Muscle layer of colon (tissue), 2 donors: ENCODE measurements around the gene CLMN.

Source experiments
- H3K27ac ChIP-seq: one replicate; pipeline ENCODE4 v1.7.0; 2013; ENCODE audit warnings: low read depth, mild to moderate bottlenecking, low read length, moderate library complexity
- H3K27me3 ChIP-seq, 2 donors: one replicate each; pipeline ENCODE4 v1.7.0; 2013; ENCODE audit warnings: low read length in 2 of 2, mild to moderate bottlenecking in 2 of 2; ENCODE audit not compliant: insufficient read depth in 2 of 2, control insufficient read depth in 1 of 2
- H3K36me3 ChIP-seq: one replicate; pipeline ENCODE4 v1.7.0; 2013; ENCODE audit warnings: mild to moderate bottlenecking, low read length; ENCODE audit not compliant: insufficient read depth
- H3K4me1 ChIP-seq: one replicate; pipeline ENCODE4 v1.7.0; 2013; ENCODE audit warnings: mild to moderate bottlenecking, low read length; ENCODE audit not compliant: insufficient read depth
- H3K4me3 ChIP-seq, 2 donors: one replicate each; pipeline ENCODE4 v1.7.0; 2013; ENCODE audit warnings: low read length in 2 of 2, low read depth in 1 of 2, mild to moderate bottlenecking in 1 of 2, moderate library complexity in 1 of 2
- H3K9ac ChIP-seq: one replicate; pipeline ENCODE4 v1.7.0; 2013; ENCODE audit warnings: low read length
- H3K9me3 ChIP-seq: one replicate; pipeline ENCODE4 v1.7.0; 2013; ENCODE audit warnings: mild to moderate bottlenecking, low read length
- donor health status: abdominal sarcoma.
- donor health status: Adenocarcinoma of cecum.

The CLMN gene

GRCh38 chr14:95198320-95198719, 121.4 kb downstream of the CLMN start:
- no peak overlapping the region for H3K4me3 ChIP-seq
- no peaks in the 10 kb centered on the region for H3K36me3 ChIP-seq
- no peaks in the 10 kb centered on the region for H3K9me3 ChIP-seq
- no peaks in the 10 kb centered on the region for H3K27me3 ChIP-seq
- no peak overlapping the region for H3K27ac ChIP-seq
- no peaks in the 10 kb centered on the region for H3K4me1 ChIP-seq
- H3K9ac ChIP-seq = no peak overlapping the region

- Histone ChIP-seq H3K9me3 (no peaks in the 10 kb centered on the region), H3K4me1 (no peaks in the 10 kb centered on the region), H3K4me3 (no peak overlapping the region), H3K36me3 (no peaks in the 10 kb centered on the region), H3K27me3 (no peaks in the 10 kb centered on the region), H3K27ac (no peak overlapping the region), H3K9ac (no peak overlapping the region)
Measured at GRCh38 chr14:95197551-95197950, 122.2 kb downstream of the CLMN start.

- Histone ChIP-seq H3K27ac (no peak overlapping the region), H3K4me3 (no peak overlapping the region), H3K9me3 (no peaks in the 10 kb centered on the region), H3K9ac (no peak overlapping the region), H3K4me1 (no peaks in the 10 kb centered on the region), H3K27me3 (no peaks in the 10 kb centered on the region), H3K36me3 (no peaks in the 10 kb centered on the region)
Measured at GRCh38 chr14:95196826-95197545, 122.7 kb downstream of the CLMN start.

GRCh38 chr14:95196268-95196667, 123.4 kb downstream of the CLMN start:
- Histone ChIP-seq H3K27ac (no peak overlapping the region), H3K4me3 (no peak overlapping the region), H3K36me3 (no peaks in the 10 kb centered on the region), H3K27me3 (no peaks in the 10 kb centered on the region), H3K9ac (no peak overlapping the region), H3K9me3 (no peaks in the 10 kb centered on the region), H3K4me1 (no peaks in the 10 kb centered on the region)

- Histone ChIP-seq H3K9me3 (no peaks in the 10 kb centered on the region), H3K9ac (no peak overlapping the region), H3K36me3 (no peaks in the 10 kb centered on the region), H3K4me1 (peaks cover 2% of the 10 kb centered on the region), H3K27me3 (no peaks in the 10 kb centered on the region), H3K4me3 (no peak overlapping the region), H3K27ac (no peak overlapping the region)
Measured at GRCh38 chr14:95195031-95195430, 124.7 kb downstream of the CLMN start.

GRCh38 chr14:95193081-95193480, 126.6 kb downstream of the CLMN start:
- Histone ChIP-seq H3K9me3 (no peaks in the 10 kb centered on the region), H3K9ac (no peak overlapping the region), H3K36me3 (no peaks in the 10 kb centered on the region), H3K27ac (no peak overlapping the region), H3K27me3 (no peaks in the 10 kb centered on the region), H3K4me1 (peaks cover 12% of the 10 kb centered on the region), H3K4me3 (no peak overlapping the region)

- no peak overlapping the region for H3K27ac ChIP-seq
- no peaks in the 10 kb centered on the region for H3K9me3 ChIP-seq
- H3K9ac ChIP-seq = no peak overlapping the region
- H3K4me3 ChIP-seq = no peak overlapping the region
- peaks cover 12% of the 10 kb centered on the region for H3K4me1 ChIP-seq
- no peaks in the 10 kb centered on the region for H3K36me3 ChIP-seq
- no peaks in the 10 kb centered on the region for H3K27me3 ChIP-seq
Measured at GRCh38 chr14:95192311-95192710, 127.4 kb downstream of the CLMN start.

- Histone ChIP-seq H3K27ac (no peak overlapping the region), H3K9ac (no peak overlapping the region), H3K27me3 (no peaks in the 10 kb centered on the region), H3K36me3 (no peaks in the 10 kb centered on the region), H3K4me1 (peaks cover 12% of the 10 kb centered on the region), H3K9me3 (no peaks in the 10 kb centered on the region), H3K4me3 (no peak overlapping the region)
Measured at GRCh38 chr14:95191445-95192199, 128.1 kb downstream of the CLMN start.

- no peaks in the 10 kb centered on the region for H3K36me3 ChIP-seq
Measured at GRCh38 chr14:95190857-95191256, 128.9 kb downstream of the CLMN start.

GRCh38 chr14:95190346-95190840, 129.3 kb downstream of the CLMN start:
- H3K9ac ChIP-seq = no peak overlapping the region
- no peaks in the 10 kb centered on the region for H3K27me3 ChIP-seq
- peaks cover 13% of the 10 kb centered on the region for H3K4me1 ChIP-seq
- H3K4me3 ChIP-seq = no peak overlapping the region
- H3K9me3 ChIP-seq = no peaks in the 10 kb centered on the region
- no peak overlapping the region for H3K27ac ChIP-seq
- H3K36me3 ChIP-seq = no peaks in the 10 kb centered on the region

More at GRCh38 chr14:95190857-95191256, 128.9 kb downstream of the CLMN start:
- Histone ChIP-seq H3K4me1 (peaks cover 12% of the 10 kb centered on the region), H3K9me3 (no peaks in the 10 kb centered on the region), H3K27ac (no peak overlapping the region), H3K9ac (no peak overlapping the region), H3K27me3 (no peaks in the 10 kb centered on the region), H3K4me3 (no peak overlapping the region)

GRCh38 chr14:95189367-95190132, 130.2 kb downstream of the CLMN start:
- no peaks in the 10 kb centered on the region for H3K27me3 ChIP-seq
- H3K4me3 ChIP-seq = no peak overlapping the region
- no peaks in the 10 kb centered on the region for H3K36me3 ChIP-seq
- peaks cover 19% of the 10 kb centered on the region for H3K4me1 ChIP-seq
- no peak overlapping the region for H3K9ac ChIP-seq
- no peaks in the 10 kb centered on the region for H3K9me3 ChIP-seq
- H3K27ac ChIP-seq = no peak overlapping the region
